HG03135 (cell line): ENCODE measurements around the gene AMT.
"Not testable (repeated sequence)": the region's sequence is repeated elsewhere in the genome, so short reads cannot be mapped to it uniquely, and the experiment has no call there.

Experiments
- ATAC-seq: cut with Tn5 transposase; IDR thresholded peaks from one replicate; pipeline ENCODE4 v1.9.1; 2021; ENCODE audit warnings: mild to moderate bottlenecking, moderate library complexity; ENCODE audit not compliant: unreplicated experiment

AMT gene

DNA sequence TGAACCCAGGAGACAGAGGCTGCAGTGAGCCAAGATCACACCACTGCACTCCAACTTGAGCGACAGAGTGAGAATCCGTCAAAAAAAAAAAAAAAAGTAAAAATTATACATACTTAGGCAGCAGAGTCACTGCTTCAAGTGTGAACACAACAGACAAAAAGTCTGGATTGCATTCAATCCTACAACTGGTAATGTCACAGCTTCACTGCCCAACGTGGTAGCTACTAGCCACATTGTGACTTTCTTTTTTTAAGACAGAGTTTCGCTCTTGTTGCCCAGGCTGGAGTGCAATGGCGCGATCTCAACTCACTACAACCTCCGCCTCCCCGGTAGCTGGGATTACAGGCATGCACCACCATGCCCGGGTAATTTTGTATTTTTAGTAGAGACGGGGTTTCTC, 31.0 kb downstream of the AMT start:
- ATAC-seq = not testable (repeated sequence)

DNA sequence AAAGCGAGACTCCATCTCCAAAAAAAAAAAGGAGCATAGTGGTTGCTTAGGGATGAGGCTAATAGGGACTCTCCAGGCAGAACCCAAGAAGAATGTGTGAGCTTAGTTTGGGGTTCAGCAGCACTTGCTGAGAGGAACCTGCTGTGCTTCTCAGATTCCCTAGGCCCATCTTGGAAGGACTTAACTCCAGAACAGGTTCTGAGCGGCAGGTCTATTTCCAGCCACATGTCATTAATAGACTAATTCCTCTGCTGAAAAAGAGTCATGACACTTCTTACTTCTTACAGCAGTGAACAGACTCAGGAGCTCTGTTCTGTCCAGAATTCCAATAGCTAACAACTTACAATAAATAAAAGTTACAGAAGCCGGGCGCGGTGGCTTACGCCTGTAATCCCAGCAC, 33.0 kb downstream of the AMT start:
- ATAC-seq = no peak

DNA sequence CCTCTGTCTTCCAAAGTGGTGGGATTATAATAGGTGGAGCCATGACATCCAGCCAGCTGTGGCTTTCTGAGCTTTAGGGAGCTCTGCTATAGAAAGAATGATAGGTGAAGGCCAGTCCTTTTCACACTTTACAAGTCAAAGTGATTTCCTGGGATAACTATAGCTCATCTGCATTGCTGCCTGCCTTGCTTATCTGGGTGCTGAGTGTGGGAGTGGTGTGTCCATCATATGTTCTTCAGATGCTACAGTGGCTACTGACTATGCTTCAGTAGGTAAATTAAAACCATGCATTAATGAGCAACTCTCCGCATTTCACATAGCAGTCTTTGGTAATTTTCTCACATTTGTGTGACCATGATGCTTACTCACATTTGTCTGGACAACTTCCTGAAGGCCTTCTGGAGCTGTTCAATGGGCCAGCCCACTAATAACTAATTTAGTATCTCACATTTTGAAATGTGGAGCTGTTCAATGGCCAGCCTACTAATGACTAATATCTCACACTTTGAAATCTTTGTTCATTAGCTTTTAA, 33.9 kb downstream of the AMT start:
- ATAC-seq = no peak

DNA sequence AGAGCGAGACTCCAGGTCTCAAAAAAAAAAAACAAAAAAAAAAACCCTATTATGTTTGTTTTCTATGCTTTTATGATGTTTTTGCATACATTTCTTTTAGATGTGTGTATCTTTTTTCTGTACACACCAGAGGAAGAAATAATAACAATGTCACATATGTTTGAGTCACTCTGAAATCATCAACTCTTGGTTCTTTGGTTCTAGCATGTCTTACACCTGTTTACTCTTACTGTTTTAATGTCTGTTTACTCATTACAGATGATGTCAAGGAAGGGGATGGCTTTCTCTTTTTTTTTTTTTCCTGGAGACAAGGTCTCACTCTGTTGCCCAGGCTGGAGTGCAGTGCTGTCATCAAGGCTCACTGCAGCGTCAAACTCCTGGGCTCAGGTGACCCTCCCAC, 34.6 kb downstream of the AMT start:
- ATAC-seq = no peak

DNA sequence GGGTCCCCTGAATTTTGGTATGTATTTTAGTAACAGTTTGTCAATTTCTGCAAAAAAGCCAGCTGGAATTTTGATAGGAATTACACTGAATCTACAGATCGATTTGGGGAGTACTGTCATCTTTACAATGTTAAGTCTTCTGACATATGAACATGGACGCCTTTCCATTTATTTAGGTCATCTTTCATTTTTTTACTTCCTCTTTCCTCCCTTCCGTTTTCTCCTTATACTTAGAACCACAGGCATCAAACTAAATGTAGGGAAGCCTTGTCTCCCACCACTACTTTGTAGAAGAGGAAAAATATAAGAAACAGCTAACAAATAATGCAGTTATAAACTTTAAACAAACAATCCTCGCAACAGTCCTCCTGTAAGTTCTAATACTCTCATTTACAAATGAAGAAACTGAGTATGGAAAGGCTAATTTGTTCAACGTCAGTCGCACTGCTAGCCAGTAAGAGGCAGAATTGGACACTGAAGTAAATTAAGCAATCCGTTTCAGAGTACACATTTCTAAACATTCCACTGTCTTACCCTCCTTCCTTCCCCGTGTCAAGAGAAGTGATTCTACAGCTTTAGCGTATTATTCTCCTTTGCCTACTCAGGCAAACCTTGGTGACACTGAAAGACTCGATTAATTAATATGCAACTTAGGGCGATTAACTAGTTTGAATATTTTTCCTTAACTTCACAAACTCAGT, 36.1 kb downstream of the AMT start:
- ATAC-seq = no peak

DNA sequence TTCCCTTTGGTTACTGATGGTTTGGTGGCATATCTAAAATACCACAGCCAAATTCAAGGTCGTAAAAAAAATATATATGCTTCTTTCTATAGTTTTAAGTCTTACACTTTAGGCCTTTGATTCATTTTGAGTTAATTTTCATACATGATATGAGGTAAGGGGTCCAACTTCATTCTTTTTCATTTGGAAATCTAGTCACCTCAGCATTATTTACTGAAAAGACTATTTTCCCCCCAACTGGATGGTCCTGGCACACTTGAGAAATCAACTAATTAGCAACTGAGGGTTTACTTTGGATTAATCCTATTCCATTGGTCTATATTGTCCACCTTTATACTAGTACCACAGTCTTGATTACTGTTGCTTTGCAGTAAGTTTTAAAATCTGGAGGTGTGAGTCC, 36.7 kb downstream of the AMT start:
- no peak for ATAC-seq

DNA sequence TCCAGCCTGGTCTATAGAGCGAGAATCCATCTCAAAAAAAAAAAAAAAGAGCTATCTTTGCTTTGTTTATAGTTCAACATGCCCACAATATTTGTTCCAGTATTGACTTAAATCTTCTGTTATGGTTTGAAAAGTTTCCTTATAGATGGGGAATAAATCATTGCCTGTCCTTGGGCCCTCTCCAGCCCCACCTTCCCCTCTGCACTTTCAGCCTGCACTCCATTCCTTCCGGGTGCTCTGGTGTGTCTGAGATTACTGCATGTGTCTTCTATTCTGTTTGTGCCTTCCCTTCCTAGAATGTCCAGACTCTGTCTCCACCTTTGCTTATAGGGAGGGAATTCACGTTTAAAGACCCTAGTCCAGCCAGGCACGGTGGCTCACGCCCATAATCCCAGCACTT, 38.9 kb downstream of the AMT start:
- no peak for ATAC-seq

DNA sequence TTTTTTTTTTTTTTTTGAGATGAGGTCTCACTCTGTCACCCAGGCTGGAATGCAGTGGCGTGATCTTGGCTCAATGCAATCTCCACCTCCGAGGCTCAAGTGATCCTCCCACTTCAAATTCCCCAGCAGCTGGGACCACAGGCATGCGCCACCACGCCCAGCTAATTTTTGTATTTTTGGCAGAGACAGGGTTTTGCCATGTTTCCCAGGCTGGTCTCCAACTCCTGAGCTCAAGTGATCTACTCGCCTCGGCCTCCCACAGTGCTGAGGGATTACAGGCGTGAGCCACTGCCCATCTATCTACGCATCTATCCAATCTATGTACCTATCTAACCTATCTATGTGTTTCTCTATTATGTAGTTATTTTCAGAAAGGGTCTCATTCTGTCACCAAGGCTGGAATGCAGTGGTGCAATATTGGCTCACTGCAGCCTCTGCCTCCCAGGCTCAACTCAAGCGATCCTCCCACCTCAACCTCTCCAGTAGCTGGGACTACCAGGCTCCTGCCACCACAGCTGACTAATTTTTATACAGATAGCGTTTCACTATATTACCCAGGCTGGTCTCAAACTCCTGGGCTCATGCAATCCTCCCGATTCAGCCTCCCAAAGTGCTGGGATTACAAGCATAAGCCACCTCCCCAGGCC, 43.9 kb downstream of the AMT start:
- no peak for ATAC-seq

DNA sequence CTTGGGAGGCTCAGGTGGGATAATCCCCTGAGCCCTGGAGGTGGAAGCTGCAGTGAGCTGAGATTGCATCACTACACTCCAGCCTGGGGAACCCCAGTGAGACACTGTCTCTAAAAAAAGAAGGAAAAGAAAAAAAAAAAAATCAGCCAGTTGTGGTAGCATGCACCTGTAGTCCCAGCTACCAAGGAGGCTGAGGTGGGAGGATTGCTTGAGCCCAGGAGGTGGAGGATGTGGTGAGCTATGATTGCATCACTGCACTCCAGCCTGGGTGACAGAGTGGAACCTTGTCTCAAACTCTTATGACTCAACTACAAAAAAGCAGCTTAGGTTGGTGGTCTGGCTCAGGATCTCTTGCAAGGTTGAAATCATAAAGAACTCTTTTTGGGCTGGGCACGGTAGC, 44.8 kb downstream of the AMT start:
- ATAC-seq = no peak

DNA sequence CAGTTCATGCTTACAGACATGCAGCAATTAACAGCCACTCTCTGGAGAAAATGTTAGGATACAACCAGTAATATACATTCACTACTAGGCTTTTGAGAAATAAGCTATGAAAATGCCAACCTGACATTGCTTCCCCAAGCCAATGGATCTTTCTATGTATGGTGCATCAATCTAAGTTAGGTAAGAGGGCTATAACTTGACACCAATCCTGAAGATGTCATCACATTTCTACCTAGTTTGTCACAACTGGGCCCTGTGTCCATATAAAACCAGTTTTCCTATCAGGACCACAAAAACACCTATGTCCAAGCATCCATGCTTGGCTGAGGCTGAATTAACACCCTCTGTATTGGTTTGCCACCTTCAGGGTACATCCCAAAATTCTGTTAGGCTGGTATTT, 50.3 kb downstream of the AMT start:
- no peak for ATAC-seq

DNA sequence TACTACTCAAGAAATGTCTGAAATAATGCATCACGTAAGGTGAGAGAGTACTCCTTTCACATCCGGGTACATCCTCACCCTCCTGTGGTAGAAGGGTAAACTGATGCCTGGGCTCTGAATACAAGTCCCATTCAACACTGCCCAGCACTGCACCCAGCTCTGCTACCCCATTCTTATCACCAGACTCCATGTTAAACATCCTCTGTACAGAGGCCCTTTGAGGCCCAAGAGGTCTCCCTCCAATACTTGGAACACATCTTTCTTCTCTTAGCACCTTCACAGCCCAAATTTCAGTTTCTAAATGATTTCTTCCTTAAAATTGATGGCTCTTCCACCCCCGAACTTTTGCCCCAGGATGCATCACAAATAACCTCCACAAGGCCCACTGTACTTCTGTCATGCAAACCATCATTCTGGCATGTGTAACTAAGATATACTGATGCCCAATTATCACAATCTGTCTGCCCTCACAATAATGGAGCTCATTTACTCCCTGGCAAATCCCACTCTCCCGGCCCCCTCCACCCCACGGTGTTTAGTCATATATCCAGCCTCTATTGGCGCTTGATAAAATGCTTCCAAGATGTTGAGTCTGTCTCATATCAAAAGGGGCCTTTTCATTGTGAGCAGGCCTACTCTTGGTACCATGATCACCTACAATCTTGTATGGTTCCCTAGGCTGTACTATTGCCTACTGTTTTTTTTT, 51.5 kb downstream of the AMT start:
- no peak for ATAC-seq
